GM12891 (cell line): Measurements from ENCODE around the gene MTHFSD.

Experiments
- PAX5 ChIP-seq: IDR thresholded peaks from 2 replicates; pipeline ENCODE4 v1.6.1; 2011; ENCODE audit warnings: low read length, moderate library complexity, mild to moderate bottlenecking; ENCODE audit not compliant: insufficient read depth, severe bottlenecking
- POLR2A ChIP-seq: IDR thresholded peaks from 2 replicates; pipeline ENCODE4 v1.6.1; 2011; ENCODE audit warnings: low read depth, low read length, control low read depth
- POLR2AphosphoS5 ChIP-seq: IDR thresholded peaks from 2 replicates; pipeline ENCODE4 v1.6.1; 2011; ENCODE audit warnings: low read depth, low read length, control low read depth
- SPI1 ChIP-seq: IDR thresholded peaks from 2 replicates; pipeline ENCODE4 v1.6.1; 2011; ENCODE audit warnings: low read depth, low read length, control low read depth
- TAF1 ChIP-seq: IDR thresholded peaks from 2 replicates; pipeline ENCODE4 v1.6.1; 2011; ENCODE audit warnings: low read depth, low read length, control low read depth

DNA sequence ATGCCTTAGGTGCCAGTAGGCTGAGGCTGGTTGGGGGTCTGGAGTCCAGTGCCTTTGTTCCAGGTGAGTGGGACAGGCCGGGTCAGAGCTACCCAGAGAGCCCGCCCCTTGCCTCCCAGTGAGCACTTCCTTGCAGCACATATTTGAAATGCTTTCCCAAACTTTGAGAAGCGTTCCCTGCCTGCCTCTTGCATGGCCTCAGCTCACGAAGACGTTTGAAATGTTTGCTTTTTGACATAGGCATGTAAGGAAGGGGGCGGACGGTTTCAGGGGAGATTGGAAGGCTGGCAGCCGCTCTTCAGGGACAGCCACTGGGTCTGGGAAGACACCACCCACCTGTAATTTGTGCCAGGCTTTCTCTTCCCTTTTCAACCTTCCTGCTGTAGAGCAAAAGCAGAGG, 18.2 kb upstream of the MTHFSD start:
- TF ChIP-seq SPI1 (no peak), POLR2AphosphoS5 (no peak), PAX5 (no peak), POLR2A (no peak), TAF1 (no peak)
